ENCODE results near the gene ZBTB16. TPM values are rescaled to one million over a fixed set of nuclear protein-coding genes. Genes with fewer than 3 reads are reported as not detected.

Gene ZBTB16
- total RNA-seq, 1 donor from 2014 or later = 17.7 TPM

GRCh38 chr11:114166897-114167323 is 107.4 kb downstream of the ZBTB16 start:
- H3K4me1 ChIP-seq = peaks cover 64% of the 10 kb centered on the region

GRCh38 chr11:114167355-114167754 is 107.8 kb downstream of the ZBTB16 start:
- Histone ChIP-seq H4K20me1 (ENCODE audit: low read depth) (peaks cover 38% of the 10 kb centered on the region), H2AFZ (replicated peaks) (no peak overlapping the region), H3K4me2 (peak overlapping the region; percentile 21), H3F3A (ENCODE audit: low read depth) (peaks cover 14% of the 10 kb centered on the region), H3K4me1 (peaks cover 68% of the 10 kb centered on the region), H3K27me3 (no peaks in the 10 kb centered on the region), H3K27ac (no peak overlapping the region), H3K79me2 (ENCODE audit: low read depth) (no peaks in the 10 kb centered on the region), H3K9ac (no peak overlapping the region), H3K9me3 (ENCODE audit: low read depth) (no peaks in the 10 kb centered on the region), H3K4me3 (no peak overlapping the region), H3K36me3 (no peaks in the 10 kb centered on the region)
- DNase-seq (ENCODE audit: low spot score) = no peak
- no peak for TF ChIP-seq EZH2phosphoT487 (IDR thresholded peaks at IDR 0.05)
- no peak for TF ChIP-seq EZH2 (IDR thresholded peaks at IDR 0.05)
- TF ChIP-seq CTCF (IDR thresholded peaks at IDR 0.05) = no peak
- H3K9me3 Mint-ChIP-seq = no peaks in the 10 kb centered on the region
- peaks cover 2% of the 10 kb centered on the region for H3K36me3 Mint-ChIP-seq
- peak overlapping the region; percentile 54 for H3K4me3 Mint-ChIP-seq
- peak overlapping the region; percentile 82 for H3K27ac Mint-ChIP-seq
- peaks cover 94% of the 10 kb centered on the region for H3K4me1 Mint-ChIP-seq
- peaks cover 5% of the 10 kb centered on the region for H3K27me3 Mint-ChIP-seq (ENCODE audit: insufficient read depth, low read depth)

More at GRCh38 chr11:114166897-114167323, 107.4 kb downstream of the ZBTB16 start:
- DNase-seq (ENCODE audit: low spot score) = no peak
- Mint-ChIP-seq H3K4me3 (peak overlapping the region; percentile 16), H3K27ac (peak overlapping the region; percentile 47), H3K4me1 (peaks cover 94% of the 10 kb centered on the region), H3K9me3 (no peaks in the 10 kb centered on the region), H3K36me3 (peaks cover 2% of the 10 kb centered on the region), H3K27me3 (ENCODE audit: insufficient read depth, low read depth) (peaks cover 5% of the 10 kb centered on the region)
- no peak overlapping the region for H3K4me2 ChIP-seq
- H3K9ac ChIP-seq = no peak overlapping the region
- no peaks in the 10 kb centered on the region for H3K27me3 ChIP-seq
- no peaks in the 10 kb centered on the region for H3K79me2 ChIP-seq (ENCODE audit: low read depth)
- H3K9me3 ChIP-seq (ENCODE audit: low read depth) = no peaks in the 10 kb centered on the region
- no peak for TF ChIP-seq EZH2phosphoT487 (IDR thresholded peaks at IDR 0.05)
- no peak overlapping the region for H2AFZ ChIP-seq (replicated peaks)
- peaks cover 14% of the 10 kb centered on the region for H3F3A ChIP-seq (ENCODE audit: low read depth)
- no peaks in the 10 kb centered on the region for H3K36me3 ChIP-seq
- peaks cover 36% of the 10 kb centered on the region for H4K20me1 ChIP-seq (ENCODE audit: low read depth)
- H3K27ac ChIP-seq = no peak overlapping the region
- no peak overlapping the region for H3K4me3 ChIP-seq

GRCh38 chr11:114167771-114168448 is 108.4 kb downstream of the ZBTB16 start:
- H3K4me3 ChIP-seq = no peak overlapping the region
- peaks cover 38% of the 10 kb centered on the region for H4K20me1 ChIP-seq (ENCODE audit: low read depth)
- Mint-ChIP-seq H3K36me3 (no peaks in the 10 kb centered on the region), H3K27me3 (ENCODE audit: insufficient read depth, low read depth) (peaks cover 5% of the 10 kb centered on the region), H3K4me3 (peak overlapping the region; percentile 54), H3K27ac (peak overlapping the region; percentile 82), H3K9me3 (no peaks in the 10 kb centered on the region), H3K4me1 (peaks cover 95% of the 10 kb centered on the region)
- no peaks in the 10 kb centered on the region for H3K36me3 ChIP-seq
- peaks cover 14% of the 10 kb centered on the region for H3F3A ChIP-seq (ENCODE audit: low read depth)
- H3K9me3 ChIP-seq (ENCODE audit: low read depth) = no peaks in the 10 kb centered on the region
- peaks cover 70% of the 10 kb centered on the region for H3K4me1 ChIP-seq
- H2AFZ ChIP-seq (replicated peaks) = no peak overlapping the region
- H3K79me2 ChIP-seq (ENCODE audit: low read depth) = no peaks in the 10 kb centered on the region
- H3K27me3 ChIP-seq = no peaks in the 10 kb centered on the region
- H3K9ac ChIP-seq = no peak overlapping the region
- TF ChIP-seq EZH2phosphoT487 (IDR thresholded peaks at IDR 0.05) (no peak), CTCF (IDR thresholded peaks at IDR 0.05) (no peak), EZH2 (IDR thresholded peaks at IDR 0.05) (no peak)
- H3K4me2 ChIP-seq = peak overlapping the region; percentile 21
- no peak for DNase-seq (ENCODE audit: low spot score)
- no peak overlapping the region for H3K27ac ChIP-seq

GRCh38 chr11:114168691-114169090 is 109.2 kb downstream of the ZBTB16 start:
- no peak overlapping the region for H3K27ac ChIP-seq
- H3K4me1 Mint-ChIP-seq = peaks cover 95% of the 10 kb centered on the region

More at GRCh38 chr11:114168691-114169090, 109.2 kb downstream of the ZBTB16 start:
- H3K9me3 ChIP-seq (ENCODE audit: low read depth) = no peaks in the 10 kb centered on the region
- no peak for DNase-seq (ENCODE audit: low spot score)
- H3K4me2 ChIP-seq = no peak overlapping the region
- Mint-ChIP-seq H3K27me3 (ENCODE audit: insufficient read depth, low read depth) (peaks cover 5% of the 10 kb centered on the region), H3K9me3 (no peaks in the 10 kb centered on the region), H3K27ac (peak overlapping the region; percentile 10), H3K36me3 (peaks cover 2% of the 10 kb centered on the region), H3K4me3 (no peak overlapping the region)
- peaks cover 14% of the 10 kb centered on the region for H3F3A ChIP-seq (ENCODE audit: low read depth)
- no peaks in the 10 kb centered on the region for H3K36me3 ChIP-seq
- peaks cover 70% of the 10 kb centered on the region for H3K4me1 ChIP-seq
- no peak overlapping the region for H3K4me3 ChIP-seq
- TF ChIP-seq EZH2 (IDR thresholded peaks at IDR 0.05) (no peak), CTCF (IDR thresholded peaks at IDR 0.05) (no peak), EZH2phosphoT487 (IDR thresholded peaks at IDR 0.05) (no peak)
- H2AFZ ChIP-seq (replicated peaks) = no peak overlapping the region
- H3K79me2 ChIP-seq (ENCODE audit: low read depth) = no peaks in the 10 kb centered on the region
- no peaks in the 10 kb centered on the region for H3K27me3 ChIP-seq
- H4K20me1 ChIP-seq (ENCODE audit: low read depth) = peaks cover 36% of the 10 kb centered on the region
- no peak overlapping the region for H3K9ac ChIP-seq

Data from neural progenitor cell (in vitro differentiated cells).